Mesenchymal stem cell (in vitro differentiated cells and primary cell): Measurements from ENCODE around the gene KBTBD4.

Source experiments
- DNase-seq: peaks from one replicate; pipeline ENCODE4 v3.0.0-alpha.2; 2013
- H2AFZ ChIP-seq: one replicate; pipeline ENCODE4 v1.6.1; 2013; ENCODE audit warnings: low read depth, mild to moderate bottlenecking, control low read depth, inconsistent platforms, low read length, moderate library complexity
- H2AK5ac ChIP-seq: 2 replicates; pipeline ENCODE4 v1.6.1; 2013; ENCODE audit warnings: low read length, moderate library complexity, mild to moderate bottlenecking, inconsistent platforms; ENCODE audit not compliant: severe bottlenecking
- H2BK120ac ChIP-seq: one replicate; pipeline ENCODE4 v1.6.1; 2013; ENCODE audit warnings: low read depth, mild to moderate bottlenecking, inconsistent platforms, low read length, moderate library complexity
- H2BK12ac ChIP-seq, 2 experiments: one replicate each; pipeline ENCODE4 v1.6.1; 2013; ENCODE audit warnings: inconsistent platforms in 2 of 2, low read length in 2 of 2, mild to moderate bottlenecking in 2 of 2, moderate library complexity in 2 of 2, control low read depth in 1 of 2
- H2BK15ac ChIP-seq: one replicate; pipeline ENCODE4 v1.6.1; 2013; ENCODE audit warnings: mild to moderate bottlenecking, low read depth, inconsistent platforms; ENCODE audit not compliant: poor library complexity, severe bottlenecking
- H2BK5ac ChIP-seq: 2 replicates; pipeline ENCODE4 v1.6.1; 2013; ENCODE audit warnings: low read depth, mild to moderate bottlenecking, low read length, control low read depth, inconsistent platforms; ENCODE audit not compliant: poor library complexity, severe bottlenecking
- H3K14ac ChIP-seq, 2 experiments: one replicate each; pipeline ENCODE4 v1.6.1; 2013; ENCODE audit warnings: inconsistent platforms in 2 of 2, low read length in 2 of 2, control low read depth in 1 of 2, mild to moderate bottlenecking in 1 of 2, moderate library complexity in 1 of 2
- H3K18ac ChIP-seq, 2 experiments: one replicate each; pipeline ENCODE4 v1.6.1; 2013; ENCODE audit warnings: inconsistent platforms in 2 of 2, low read length in 2 of 2, control low read depth in 1 of 2, low read depth in 1 of 2, mild to moderate bottlenecking in 1 of 2
- H3K23ac ChIP-seq, 2 experiments: one replicate each; pipeline ENCODE4 v1.6.1; 2013; ENCODE audit warnings: inconsistent platforms in 2 of 2, low read length in 2 of 2, mild to moderate bottlenecking in 2 of 2, moderate library complexity in 2 of 2, control low read depth in 1 of 2
- H3K27ac ChIP-seq: 2 replicates; pipeline ENCODE4 v1.5.1; 2013; ENCODE audit warnings: mild to moderate bottlenecking, moderate library complexity, low read length, control low read depth, inconsistent platforms; ENCODE audit not compliant: poor library complexity, severe bottlenecking
- H3K27me3 ChIP-seq, 2 experiments: 2 replicates each; pipeline versions ENCODE4 v1.6.1 to v1.7.0; 2013; ENCODE audit warnings: low read length in 2 of 2, mild to moderate bottlenecking in 2 of 2, moderate library complexity in 2 of 2, control low read depth in 1 of 2, inconsistent platforms in 1 of 2; ENCODE audit not compliant: control insufficient read depth in 1 of 2, insufficient read depth in 1 of 2
- H3K36me3 ChIP-seq, 2 experiments: 2 replicates each; pipeline versions ENCODE4 v1.6.1 to v1.7.0; 2013; ENCODE audit warnings: low read length in 2 of 2, control low read depth in 1 of 2, inconsistent platforms in 1 of 2, low read depth in 1 of 2, mild to moderate bottlenecking in 1 of 2; ENCODE audit not compliant: insufficient read depth in 2 of 2, control insufficient read depth in 1 of 2
- H3K4ac ChIP-seq, 2 experiments: one replicate each; pipeline ENCODE4 v1.6.1; 2013; ENCODE audit warnings: inconsistent platforms in 2 of 2, low read length in 2 of 2, mild to moderate bottlenecking in 2 of 2, moderate library complexity in 2 of 2, control low read depth in 1 of 2, low read depth in 1 of 2
- H3K4me1 ChIP-seq: 2 replicates; pipeline ENCODE4 v1.6.1; 2013; ENCODE audit warnings: low read depth, low read length, control low read depth; ENCODE audit not compliant: control insufficient read depth, insufficient read depth
- H3K4me2 ChIP-seq: 2 replicates; pipeline ENCODE4 v1.6.1; 2013; ENCODE audit warnings: low read length, mild to moderate bottlenecking, inconsistent platforms; ENCODE audit not compliant: poor library complexity, severe bottlenecking
- H3K4me3 ChIP-seq, 2 experiments: 2 replicates each; pipeline versions ENCODE4 v1.5.1 to v1.7.0; 2013; ENCODE audit warnings: low read length in 2 of 2, mild to moderate bottlenecking in 2 of 2, control low read depth in 1 of 2, low read depth in 1 of 2; ENCODE audit not compliant: insufficient read depth in 1 of 2
- H3K79me1 ChIP-seq: replicated peaks from 2 replicates; pipeline ENCODE4 v1.6.1; 2013; ENCODE audit warnings: mild to moderate bottlenecking, control low read depth, low read length, inconsistent platforms; ENCODE audit not compliant: poor library complexity, severe bottlenecking
- H3K9ac ChIP-seq: 2 replicates; pipeline ENCODE4 v1.7.0; 2013; ENCODE audit warnings: mild to moderate bottlenecking, low read length, moderate library complexity
- H3K9me3 ChIP-seq: 2 replicates; pipeline ENCODE4 v1.7.0; 2013; ENCODE audit warnings: mild to moderate bottlenecking, low read length; ENCODE audit not compliant: control insufficient read depth
- H4K8ac ChIP-seq: one replicate; pipeline ENCODE4 v1.6.1; 2013; ENCODE audit warnings: inconsistent platforms, mild to moderate bottlenecking, low read length, moderate library complexity
- H4K91ac ChIP-seq: one replicate; pipeline ENCODE4 v1.6.1; 2013; ENCODE audit warnings: mild to moderate bottlenecking, low read length, inconsistent platforms
- WGBS: methylation state at CpG from one replicate; pipeline ENCODE4 v1.1.7; 2013; ENCODE audit warnings: mixed read lengths; 5-methylcytosine and 5-hydroxymethylcytosine counted together

The KBTBD4 gene

DNA sequence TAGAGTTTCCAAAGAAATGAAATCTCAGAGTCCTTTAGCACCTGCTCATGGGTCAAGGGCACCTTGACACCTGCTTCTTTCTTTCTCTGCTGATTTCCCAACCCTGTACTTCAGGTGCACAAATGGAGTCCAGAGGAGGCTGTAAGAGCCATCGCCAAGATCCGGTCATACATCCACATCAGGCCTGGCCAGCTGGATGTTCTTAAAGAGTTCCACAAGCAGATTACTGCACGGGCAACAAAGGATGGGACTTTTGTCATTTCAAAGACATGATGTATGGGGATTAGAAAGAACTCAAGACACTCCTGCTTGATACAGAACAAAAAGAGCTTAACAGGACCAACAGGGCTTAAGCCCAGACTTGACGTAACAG, 7.4 kb downstream of the KBTBD4 start:
- no peak overlapping the region for H4K8ac ChIP-seq
- H2BK15ac ChIP-seq, result no peak overlapping the region
- no peak overlapping the region for H2BK12ac ChIP-seq
- H3K4ac ChIP-seq, result no peak overlapping the region
- H3K9ac ChIP-seq, result peak overlapping the region; percentile 79
- WGBS, result 97% methylated on average over 4 of the region's 4 CpGs
- H3K79me1 ChIP-seq, result peaks cover 30% of the 10 kb centered on the region
- peaks cover 12% of the 10 kb centered on the region for H3K4me1 ChIP-seq
- H3K27me3 ChIP-seq, result no peaks in the 10 kb centered on the region
- H3K18ac ChIP-seq, result no peak overlapping the region
- no peak for DNase-seq
- no peak overlapping the region for H2AK5ac ChIP-seq
- no peak overlapping the region for H3K23ac ChIP-seq
- no peak overlapping the region for H3K14ac ChIP-seq
- H3K36me3 ChIP-seq, result peaks cover 42 to 59% of the 10 kb centered on the region in 2 experiments
- H2BK5ac ChIP-seq, result no peak overlapping the region
- H2AFZ ChIP-seq, result no peak overlapping the region
- H3K4me2 ChIP-seq, result no peak overlapping the region
- no peak overlapping the region for H3K4me3 ChIP-seq
- no peaks in the 10 kb centered on the region for H3K9me3 ChIP-seq
- H3K27ac ChIP-seq, result no peak overlapping the region
- H2BK120ac ChIP-seq, result no peak overlapping the region
- H4K91ac ChIP-seq, result no peak overlapping the region

DNA sequence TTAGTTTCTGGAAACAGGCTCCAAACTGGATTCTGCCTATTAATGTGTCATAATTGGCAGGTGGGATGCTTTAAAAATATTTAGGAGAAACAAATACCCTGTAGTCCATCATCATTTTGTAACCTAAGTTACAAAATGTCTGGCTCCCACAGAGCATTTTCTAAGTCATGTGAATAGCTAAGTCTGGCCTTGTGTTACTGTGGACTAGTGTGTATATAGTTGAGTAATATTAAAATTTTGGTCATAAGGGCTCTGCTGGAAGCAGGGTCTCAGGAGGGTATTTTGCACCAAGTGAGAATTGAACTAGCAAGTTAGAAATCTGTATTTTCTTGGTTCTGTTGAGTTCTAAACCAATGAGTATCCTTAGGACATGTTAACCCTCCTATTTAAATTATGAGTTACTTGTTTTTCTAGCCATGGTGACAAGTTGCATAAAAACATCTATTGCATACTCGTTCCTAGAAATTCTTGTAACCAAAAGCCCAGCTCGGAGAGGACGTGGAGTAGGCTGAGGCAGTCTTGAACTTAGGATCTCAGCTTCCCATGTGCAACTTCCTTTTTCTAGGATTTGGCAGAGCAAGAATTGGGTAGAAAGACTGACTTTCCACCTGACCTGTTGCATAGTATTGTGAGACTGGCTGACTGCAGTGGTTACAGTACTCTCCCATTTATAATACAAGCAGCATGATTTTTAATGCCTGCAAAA, 8.0 kb downstream of the KBTBD4 start:
- peak overlapping the region; percentile 5 for H3K9ac ChIP-seq
- no peak overlapping the region for H4K91ac ChIP-seq
- no peak overlapping the region for H3K18ac ChIP-seq
- H3K14ac ChIP-seq, result no peak overlapping the region
- H2BK120ac ChIP-seq, result no peak overlapping the region
- no peak overlapping the region for H3K27ac ChIP-seq
- no peak overlapping the region for H3K4ac ChIP-seq
- DNase-seq, result no peak
- peaks cover 36 to 58% of the 10 kb centered on the region in 2 experiments for H3K36me3 ChIP-seq
- H2BK5ac ChIP-seq, result no peak overlapping the region
- H3K27me3 ChIP-seq, result no peaks in the 10 kb centered on the region
- no peak overlapping the region for H3K4me3 ChIP-seq
- H2BK12ac ChIP-seq, result no peak overlapping the region
- no peak overlapping the region for H2BK15ac ChIP-seq
- H3K23ac ChIP-seq, result no peak overlapping the region
- no peak overlapping the region for H4K8ac ChIP-seq
- peaks cover 15% of the 10 kb centered on the region for H3K4me1 ChIP-seq
- H3K9me3 ChIP-seq, result no peaks in the 10 kb centered on the region
- 95% methylated on average over 3 of the region's 3 CpGs for WGBS
- no peak overlapping the region for H2AFZ ChIP-seq
- no peak overlapping the region for H2AK5ac ChIP-seq
- H3K79me1 ChIP-seq, result peaks cover 29% of the 10 kb centered on the region
- no peak overlapping the region for H3K4me2 ChIP-seq

DNA sequence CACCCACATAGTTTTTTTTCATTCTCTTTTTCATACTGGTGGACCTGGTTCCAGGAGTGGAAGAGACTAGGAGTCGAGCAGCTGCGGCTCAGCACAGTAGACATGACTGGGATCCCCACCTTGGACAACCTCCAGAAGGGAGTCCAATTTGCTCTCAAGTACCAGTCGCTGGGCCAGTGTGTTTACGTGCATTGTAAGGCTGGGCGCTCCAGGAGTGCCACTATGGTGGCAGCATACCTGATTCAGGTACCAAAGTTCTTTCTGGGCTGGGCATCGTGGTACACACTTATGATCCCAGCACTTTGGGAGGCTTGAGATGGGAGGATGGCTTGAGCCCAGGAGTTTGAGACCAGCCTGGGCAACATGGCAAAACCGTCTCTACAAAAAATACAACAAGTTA, 9.1 kb downstream of the KBTBD4 start:
- Histone ChIP-seq H3K4me1 (peaks cover 20% of the 10 kb centered on the region), H3K79me1 (peaks cover 30% of the 10 kb centered on the region), H3K4ac (no peak overlapping the region), H2BK5ac (no peak overlapping the region), H3K27me3 (no peaks in the 10 kb centered on the region), H2BK120ac (no peak overlapping the region), H3K9ac (no peak overlapping the region), H3K23ac (no peak overlapping the region), H3K27ac (no peak overlapping the region), H4K8ac (no peak overlapping the region), H3K18ac (no peak overlapping the region), H4K91ac (no peak overlapping the region), H3K36me3 (peaks cover 31 to 49% of the 10 kb centered on the region in 2 experiments), H3K14ac (no peak overlapping the region), H3K4me2 (no peak overlapping the region), H3K9me3 (no peaks in the 10 kb centered on the region), H2BK12ac (no peak overlapping the region), H3K4me3 (no peak overlapping the region), H2AFZ (no peak overlapping the region), H2BK15ac (no peak overlapping the region), H2AK5ac (no peak overlapping the region)
- no peak for DNase-seq
- 93% methylated on average over 7 of the region's 7 CpGs for WGBS

DNA sequence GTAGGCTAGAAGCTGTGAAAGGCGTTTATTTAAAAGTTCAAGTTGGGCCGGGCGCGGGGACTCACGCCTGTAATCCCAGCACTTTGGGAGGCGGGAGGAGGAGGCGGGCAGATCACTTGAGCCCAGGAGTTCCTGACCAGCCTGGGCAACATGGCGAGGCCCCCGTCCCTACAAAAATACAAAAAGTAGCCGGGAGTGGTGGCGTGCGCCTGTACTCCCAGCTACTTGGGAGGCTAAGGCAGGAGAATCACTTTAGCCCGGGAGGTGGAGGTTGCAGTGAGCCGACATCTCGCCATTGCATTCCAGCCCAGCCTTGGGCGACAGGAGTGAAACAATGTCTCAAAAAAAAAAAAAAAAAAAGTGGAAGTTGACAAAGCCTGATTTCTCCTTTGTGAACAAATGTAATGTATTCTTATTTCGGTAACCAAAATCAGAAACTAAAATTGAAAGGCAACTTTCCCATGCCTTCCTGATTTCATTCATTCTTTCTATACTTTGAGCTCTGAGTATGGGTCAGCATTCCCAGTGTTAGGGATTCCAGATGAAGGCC, 12.5 kb downstream of the KBTBD4 start:
- H3K18ac ChIP-seq, result peak overlapping the region in 1 of 2 experiments; percentile 99
- H4K8ac ChIP-seq, result peak overlapping the region; percentile 91
- peak overlapping the region; percentile 78 to 95 for H3K4me3 ChIP-seq
- peaks cover 8% of the 10 kb centered on the region for H3K4me1 ChIP-seq
- H3K14ac ChIP-seq, result peak overlapping the region in 1 of 2 experiments; percentile 100
- H2AFZ ChIP-seq, result peak overlapping the region; percentile 99
- H4K91ac ChIP-seq, result no peak overlapping the region
- H2BK120ac ChIP-seq, result no peak overlapping the region
- no peak overlapping the region for H3K27ac ChIP-seq
- peak overlapping the region; percentile 90 for H3K4me2 ChIP-seq
- peak overlapping the region in 1 of 2 experiments; percentile 83 for H3K4ac ChIP-seq
- no peak overlapping the region for H2BK15ac ChIP-seq
- H2BK5ac ChIP-seq, result no peak overlapping the region
- H2BK12ac ChIP-seq, result no peak overlapping the region
- H3K27me3 ChIP-seq, result no peaks in the 10 kb centered on the region
- peak overlapping the region in 1 of 2 experiments; percentile 94 for H3K23ac ChIP-seq
- H3K79me1 ChIP-seq, result peaks cover 22% of the 10 kb centered on the region
- peaks cover 13 to 17% of the 10 kb centered on the region in 2 experiments for H3K36me3 ChIP-seq
- peak overlapping the region; percentile 93 for H3K9ac ChIP-seq
- WGBS, result 43% methylated on average over 17 of the region's 17 CpGs
- no peaks in the 10 kb centered on the region for H3K9me3 ChIP-seq
- H2AK5ac ChIP-seq, result no peak overlapping the region
- peak; percentile 25 for DNase-seq
